GM18499 (cell line): Measurements from ENCODE around the gene S1PR3.

Experiments used
- ATAC-seq: cut with Tn5 transposase; IDR thresholded peaks from one replicate; pipeline ENCODE4 v1.9.1; 2021; ENCODE audit warnings: moderate number of reproducible peaks; ENCODE audit not compliant: insufficient read depth, unreplicated experiment

The S1PR3 gene

GRCh38 chr9:88988796-88989641, 2.2 kb upstream of the S1PR3 start:
- no peak for ATAC-seq

- no peak for ATAC-seq
Measured at GRCh38 chr9:88990041-88990728, 1.1 kb upstream of the S1PR3 start.

GRCh38 chr9:88990729-88991065, 571 bp upstream of the S1PR3 start:
- ATAC-seq, result no peak

- ATAC-seq, result no peak
Measured at GRCh38 chr9:88992556-88992955, 1.3 kb downstream of the S1PR3 start.

GRCh38 chr9:88993327-88993726, 2.1 kb downstream of the S1PR3 start:
- no peak for ATAC-seq

- no peak for ATAC-seq
Measured at GRCh38 chr9:88993871-88994460, 2.7 kb downstream of the S1PR3 start.

GRCh38 chr9:88994469-88995199, 3.4 kb downstream of the S1PR3 start:
- ATAC-seq, result no peak

GRCh38 chr9:88995200-88995577, 3.9 kb downstream of the S1PR3 start:
- no peak for ATAC-seq

GRCh38 chr9:88995627-88996026, 4.4 kb downstream of the S1PR3 start:
- no peak for ATAC-seq

GRCh38 chr9:88996046-88996920, 5.0 kb downstream of the S1PR3 start:
- ATAC-seq, result no peak

GRCh38 chr9:88996921-88997235, 5.6 kb downstream of the S1PR3 start:
- ATAC-seq, result no peak

- no peak for ATAC-seq
Measured at GRCh38 chr9:88997646-88998045, 6.4 kb downstream of the S1PR3 start.

- no peak for ATAC-seq
Measured at GRCh38 chr9:88998503-88998902, 7.2 kb downstream of the S1PR3 start.

- no peak for ATAC-seq
Measured at GRCh38 chr9:88998911-88999310, 7.6 kb downstream of the S1PR3 start.

GRCh38 chr9:89000371-89000781, 9.1 kb downstream of the S1PR3 start:
- ATAC-seq, result no peak

GRCh38 chr9:89000973-89001916, 10.0 kb downstream of the S1PR3 start:
- no peak for ATAC-seq

- ATAC-seq, result no peak
Measured at GRCh38 chr9:89001917-89002540, 10.8 kb downstream of the S1PR3 start.

GRCh38 chr9:89002987-89003386, 11.7 kb downstream of the S1PR3 start:
- ATAC-seq, result no peak

GRCh38 chr9:89005323-89005722, 14.1 kb downstream of the S1PR3 start:
- ATAC-seq, result no peak
